ENCODE measurements around the gene IL1RAPL1. TPM values are rescaled to one million over a fixed set of nuclear protein-coding genes. Genes with fewer than 3 reads are reported as not detected.

IL1RAPL1 gene
- polyA plus RNA-seq, 1 donor from 2014 or later: not detected

DNA sequence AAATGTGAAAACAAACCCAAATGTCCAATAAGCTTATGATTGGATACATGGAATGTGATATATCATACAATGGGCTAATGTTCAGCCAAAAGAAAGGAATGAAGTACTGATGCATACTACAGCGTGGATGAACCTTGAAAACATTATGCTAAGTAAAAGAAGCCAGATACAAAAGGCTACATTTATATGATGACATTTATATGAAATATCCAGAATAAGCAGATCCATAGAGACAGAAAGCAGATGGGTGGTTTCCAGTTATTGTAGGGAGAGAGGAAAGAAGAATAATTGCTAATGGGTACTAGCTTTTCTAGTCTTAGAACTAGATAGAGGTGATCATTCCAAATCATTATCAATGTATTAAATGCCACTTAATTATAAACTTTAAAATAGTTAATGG, 801.3 kb downstream of the IL1RAPL1 start:
- no peak overlapping the region for H3K27ac ChIP-seq (ENCODE audit: low read length)
- no peaks in the 10 kb centered on the region for H4K20me1 ChIP-seq (ENCODE audit: insufficient read depth)
- H3K9ac ChIP-seq (ENCODE audit: low read length): no peak overlapping the region
- H2AFZ ChIP-seq (ENCODE audit: low read depth, low read length): no peak overlapping the region
- H3K36me3 ChIP-seq (ENCODE audit: insufficient read depth, low read length): no peaks in the 10 kb centered on the region
- H3K9me3 ChIP-seq (ENCODE audit: low read length): no peaks in the 10 kb centered on the region
- H3K27me3 ChIP-seq (ENCODE audit: insufficient read depth, low read depth, low read length): no peaks in the 10 kb centered on the region
- no peaks in the 10 kb centered on the region for H3K79me2 ChIP-seq (replicated peaks; ENCODE audit: insufficient read depth, low read length)
- H3K4me2 ChIP-seq (ENCODE audit: low read length): no peak overlapping the region
- no peak for TF ChIP-seq EP300 (conservative IDR thresholded peaks at IDR 0.05; ENCODE audit: poor library complexity, severe bottlenecking)
- no peak overlapping the region for H3K4me3 ChIP-seq (ENCODE audit: low read length)
- H3F3A ChIP-seq (ENCODE audit: insufficient read depth, low read length, poor library complexity, severe bottlenecking): no peaks in the 10 kb centered on the region
- no peaks in the 10 kb centered on the region for H3K9me2 ChIP-seq (ENCODE audit: insufficient read depth, low read length)

DNA sequence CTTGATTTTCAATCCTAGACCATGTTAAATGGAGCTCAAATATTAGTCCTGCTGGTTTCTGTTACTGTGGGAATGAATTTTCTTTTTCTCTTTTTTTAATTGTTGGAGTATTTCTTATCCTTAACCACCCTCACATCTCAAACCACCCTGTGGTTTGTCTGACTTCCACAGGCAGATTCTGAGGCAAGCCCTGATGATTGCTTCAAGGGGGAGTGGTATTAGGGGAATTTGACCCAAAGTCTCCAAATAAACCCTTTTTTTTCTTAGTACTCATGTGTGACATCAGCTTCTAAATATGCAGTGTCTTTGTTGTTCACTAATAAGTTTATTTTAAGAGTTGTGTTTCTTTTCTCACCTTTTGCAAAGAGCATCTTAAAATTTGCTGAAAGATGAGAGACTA, 810.3 kb downstream of the IL1RAPL1 start:
- H3K4me2 ChIP-seq (ENCODE audit: low read length): no peak overlapping the region
- no peaks in the 10 kb centered on the region for H3K9me3 ChIP-seq (ENCODE audit: low read length)
- H4K20me1 ChIP-seq (ENCODE audit: insufficient read depth): no peaks in the 10 kb centered on the region
- no peaks in the 10 kb centered on the region for H3K36me3 ChIP-seq (ENCODE audit: insufficient read depth, low read length)
- no peaks in the 10 kb centered on the region for H3F3A ChIP-seq (ENCODE audit: insufficient read depth, low read length, poor library complexity, severe bottlenecking)
- H3K27me3 ChIP-seq (ENCODE audit: insufficient read depth, low read depth, low read length): no peaks in the 10 kb centered on the region
- no peaks in the 10 kb centered on the region for H3K9me2 ChIP-seq (ENCODE audit: insufficient read depth, low read length)
- H3K27ac ChIP-seq (ENCODE audit: low read length): no peak overlapping the region
- H3K4me3 ChIP-seq (ENCODE audit: low read length): no peak overlapping the region
- no peak overlapping the region for H2AFZ ChIP-seq (ENCODE audit: low read depth, low read length)
- no peaks in the 10 kb centered on the region for H3K79me2 ChIP-seq (replicated peaks; ENCODE audit: insufficient read depth, low read length)
- TF ChIP-seq RAD21 (conservative IDR thresholded peaks at IDR 0.05): no peak
- no peak for TF ChIP-seq EP300 (conservative IDR thresholded peaks at IDR 0.05; ENCODE audit: poor library complexity, severe bottlenecking)
- TF ChIP-seq SMC3 (conservative IDR thresholded peaks at IDR 0.05; ENCODE audit: poor library complexity): no peak
- no peak for TF ChIP-seq TAF1 (IDR thresholded peaks at IDR 0.05; ENCODE audit: low read depth)
- TF ChIP-seq MXI1 (conservative IDR thresholded peaks at IDR 0.05; ENCODE audit: poor library complexity, severe bottlenecking): no peak
- TF ChIP-seq, protein P1, sequence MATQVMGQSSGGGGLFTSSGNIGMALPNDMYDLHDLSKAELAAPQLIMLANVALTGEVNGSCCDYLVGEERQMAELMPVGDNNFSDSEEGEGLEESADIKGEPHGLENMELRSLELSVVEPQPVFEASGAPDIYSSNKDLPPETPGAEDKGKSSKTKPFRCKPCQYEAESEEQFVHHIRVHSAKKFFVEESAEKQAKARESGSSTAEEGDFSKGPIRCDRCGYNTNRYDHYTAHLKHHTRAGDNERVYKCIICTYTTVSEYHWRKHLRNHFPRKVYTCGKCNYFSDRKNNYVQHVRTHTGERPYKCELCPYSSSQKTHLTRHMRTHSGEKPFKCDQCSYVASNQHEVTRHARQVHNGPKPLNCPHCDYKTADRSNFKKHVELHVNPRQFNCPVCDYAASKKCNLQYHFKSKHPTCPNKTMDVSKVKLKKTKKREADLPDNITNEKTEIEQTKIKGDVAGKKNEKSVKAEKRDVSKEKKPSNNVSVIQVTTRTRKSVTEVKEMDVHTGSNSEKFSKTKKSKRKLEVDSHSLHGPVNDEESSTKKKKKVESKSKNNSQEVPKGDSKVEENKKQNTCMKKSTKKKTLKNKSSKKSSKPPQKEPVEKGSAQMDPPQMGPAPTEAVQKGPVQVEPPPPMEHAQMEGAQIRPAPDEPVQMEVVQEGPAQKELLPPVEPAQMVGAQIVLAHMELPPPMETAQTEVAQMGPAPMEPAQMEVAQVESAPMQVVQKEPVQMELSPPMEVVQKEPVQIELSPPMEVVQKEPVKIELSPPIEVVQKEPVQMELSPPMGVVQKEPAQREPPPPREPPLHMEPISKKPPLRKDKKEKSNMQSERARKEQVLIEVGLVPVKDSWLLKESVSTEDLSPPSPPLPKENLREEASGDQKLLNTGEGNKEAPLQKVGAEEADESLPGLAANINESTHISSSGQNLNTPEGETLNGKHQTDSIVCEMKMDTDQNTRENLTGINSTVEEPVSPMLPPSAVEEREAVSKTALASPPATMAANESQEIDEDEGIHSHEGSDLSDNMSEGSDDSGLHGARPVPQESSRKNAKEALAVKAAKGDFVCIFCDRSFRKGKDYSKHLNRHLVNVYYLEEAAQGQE (IDR thresholded peaks at IDR 0.05; ENCODE audit: borderline replicate concordance): no peak
- no peak for TF ChIP-seq EZH2 (IDR thresholded peaks at IDR 0.05; ENCODE audit: borderline replicate concordance, insufficient read depth, low read length, poor library complexity, severe bottlenecking)
- TF ChIP-seq, protein P2, sequence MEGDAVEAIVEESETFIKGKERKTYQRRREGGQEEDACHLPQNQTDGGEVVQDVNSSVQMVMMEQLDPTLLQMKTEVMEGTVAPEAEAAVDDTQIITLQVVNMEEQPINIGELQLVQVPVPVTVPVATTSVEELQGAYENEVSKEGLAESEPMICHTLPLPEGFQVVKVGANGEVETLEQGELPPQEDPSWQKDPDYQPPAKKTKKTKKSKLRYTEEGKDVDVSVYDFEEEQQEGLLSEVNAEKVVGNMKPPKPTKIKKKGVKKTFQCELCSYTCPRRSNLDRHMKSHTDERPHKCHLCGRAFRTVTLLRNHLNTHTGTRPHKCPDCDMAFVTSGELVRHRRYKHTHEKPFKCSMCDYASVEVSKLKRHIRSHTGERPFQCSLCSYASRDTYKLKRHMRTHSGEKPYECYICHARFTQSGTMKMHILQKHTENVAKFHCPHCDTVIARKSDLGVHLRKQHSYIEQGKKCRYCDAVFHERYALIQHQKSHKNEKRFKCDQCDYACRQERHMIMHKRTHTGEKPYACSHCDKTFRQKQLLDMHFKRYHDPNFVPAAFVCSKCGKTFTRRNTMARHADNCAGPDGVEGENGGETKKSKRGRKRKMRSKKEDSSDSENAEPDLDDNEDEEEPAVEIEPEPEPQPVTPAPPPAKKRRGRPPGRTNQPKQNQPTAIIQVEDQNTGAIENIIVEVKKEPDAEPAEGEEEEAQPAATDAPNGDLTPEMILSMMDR (IDR thresholded peaks at IDR 0.05; ENCODE audit: poor library complexity, severe bottlenecking): no peak
- no peak for TF ChIP-seq POLR2AphosphoS5 (IDR thresholded peaks at IDR 0.05)
- H3K9ac ChIP-seq (ENCODE audit: low read length): no peak overlapping the region

DNA sequence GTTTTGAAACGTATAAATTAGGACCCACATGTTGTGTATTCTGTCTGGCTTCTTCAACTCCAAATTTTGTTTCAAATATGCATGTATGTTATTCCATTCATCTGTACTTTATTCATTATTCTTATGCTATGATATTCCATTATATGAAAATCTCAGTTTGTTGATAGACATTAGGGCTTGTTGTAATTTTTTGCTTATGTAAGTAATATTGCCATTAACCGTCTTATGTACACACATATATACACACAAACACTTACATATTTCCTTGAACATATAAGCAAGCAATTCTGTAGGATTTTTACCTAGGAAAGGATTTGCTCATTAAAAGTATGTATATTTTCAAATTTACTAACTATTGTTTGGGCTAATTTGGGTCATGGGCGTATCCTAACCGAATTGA, 820.1 kb downstream of the IL1RAPL1 start:
- TF ChIP-seq RAD21 (conservative IDR thresholded peaks at IDR 0.05): no peak
- TF ChIP-seq POLR2AphosphoS5 (IDR thresholded peaks at IDR 0.05): no peak
- TF ChIP-seq EP300 (conservative IDR thresholded peaks at IDR 0.05; ENCODE audit: poor library complexity, severe bottlenecking): no peak
- TF ChIP-seq, protein P1 (IDR thresholded peaks at IDR 0.05; ENCODE audit: borderline replicate concordance): no peak
- no peak for TF ChIP-seq EZH2 (IDR thresholded peaks at IDR 0.05; ENCODE audit: borderline replicate concordance, insufficient read depth, low read length, poor library complexity, severe bottlenecking)
- no peak for TF ChIP-seq MXI1 (conservative IDR thresholded peaks at IDR 0.05; ENCODE audit: poor library complexity, severe bottlenecking)
- no peak for TF ChIP-seq TAF1 (IDR thresholded peaks at IDR 0.05; ENCODE audit: low read depth)
- TF ChIP-seq, protein P2 (IDR thresholded peaks at IDR 0.05; ENCODE audit: poor library complexity, severe bottlenecking): no peak
- TF ChIP-seq SMC3 (conservative IDR thresholded peaks at IDR 0.05; ENCODE audit: poor library complexity): no peak

More for the DNA sequence above, 820.1 kb downstream of the IL1RAPL1 start:
- H4K20me1 ChIP-seq (ENCODE audit: insufficient read depth): no peaks in the 10 kb centered on the region
- H2AFZ ChIP-seq (ENCODE audit: low read depth, low read length): no peak overlapping the region
- H3F3A ChIP-seq (ENCODE audit: insufficient read depth, low read length, poor library complexity, severe bottlenecking): no peaks in the 10 kb centered on the region
- no peaks in the 10 kb centered on the region for H3K27me3 ChIP-seq (ENCODE audit: insufficient read depth, low read depth, low read length)
- no peaks in the 10 kb centered on the region for H3K9me2 ChIP-seq (ENCODE audit: insufficient read depth, low read length)
- H3K79me2 ChIP-seq (replicated peaks; ENCODE audit: insufficient read depth, low read length): no peaks in the 10 kb centered on the region
- H3K4me2 ChIP-seq (ENCODE audit: low read length): no peak overlapping the region
- no peak overlapping the region for H3K4me3 ChIP-seq (ENCODE audit: low read length)
- no peaks in the 10 kb centered on the region for H3K9me3 ChIP-seq (ENCODE audit: low read length)
- no peak overlapping the region for H3K27ac ChIP-seq (ENCODE audit: low read length)
- no peaks in the 10 kb centered on the region for H3K36me3 ChIP-seq (ENCODE audit: insufficient read depth, low read length)
- no peak overlapping the region for H3K9ac ChIP-seq (ENCODE audit: low read length)
